Renal cortical epithelial cell (primary cell): ENCODE results near the gene SMPD3. TPM values are rescaled to one million over a fixed set of nuclear protein-coding genes. Genes with fewer than 3 reads are reported as not detected.

Experiments used
- DNase-seq: peaks from one replicate; pipeline ENCODE4 v3.0.0-alpha.2; 2011; ENCODE audit warnings: low read depth
- total RNA-seq: library from RNA; depleted of rRNA; stranded (reverse); fragments of >200 nt; gene quantifications from 2 replicates; pipeline ENCODE4 v1.2.3, GENCODE V29; 2014

Gene SMPD3
- total RNA-seq, 1 donor from 2014 or later, result under 0.01 TPM

GRCh38 chr16:68472581-68472980 is 24.3 kb upstream of the SMPD3 start:
- DNase-seq, result no peak

- no peak for DNase-seq
These were observed 22.3 kb upstream of the SMPD3 start for GRCh38 chr16:68470461-68471150.

GRCh38 chr16:68469796-68470460 is 21.6 kb upstream of the SMPD3 start:
- DNase-seq, result no peak

GRCh38 chr16:68468842-68469241 is 20.5 kb upstream of the SMPD3 start:
- DNase-seq, result no peak

GRCh38 chr16:68466174-68466573 is 17.9 kb upstream of the SMPD3 start:
- no peak for DNase-seq

GRCh38 chr16:68463904-68464303 is 15.6 kb upstream of the SMPD3 start:
- no peak for DNase-seq

GRCh38 chr16:68460067-68460466 is 11.8 kb upstream of the SMPD3 start:
- DNase-seq, result no peak

- DNase-seq, result no peak
These were observed 11.1 kb upstream of the SMPD3 start for GRCh38 chr16:68459457-68459856.

GRCh38 chr16:68458551-68458950 is 10.2 kb upstream of the SMPD3 start:
- DNase-seq, result no peak

GRCh38 chr16:68458101-68458500 is 9.8 kb upstream of the SMPD3 start:
- DNase-seq, result no peak

GRCh38 chr16:68455631-68456030 is 7.3 kb upstream of the SMPD3 start:
- DNase-seq, result no peak

- no peak for DNase-seq
These were observed 6.7 kb upstream of the SMPD3 start for GRCh38 chr16:68454920-68455435.

GRCh38 chr16:68453816-68454215 is 5.5 kb upstream of the SMPD3 start:
- no peak for DNase-seq

GRCh38 chr16:68452176-68452575 is 3.9 kb upstream of the SMPD3 start:
- DNase-seq, result peak; percentile 1

- no peak for DNase-seq
These were observed 3.4 kb upstream of the SMPD3 start for GRCh38 chr16:68451676-68452075.

- no peak for DNase-seq
These were observed 2.5 kb upstream of the SMPD3 start for GRCh38 chr16:68450741-68451255.

- no peak for DNase-seq
These were observed 502 bp downstream of the SMPD3 start for GRCh38 chr16:68447653-68448359.

- DNase-seq, result no peak
These were observed 1.3 kb downstream of the SMPD3 start for GRCh38 chr16:68446681-68447652.

GRCh38 chr16:68445458-68445857 is 2.9 kb downstream of the SMPD3 start:
- DNase-seq, result peak; percentile 14

GRCh38 chr16:68444056-68444657 is 4.2 kb downstream of the SMPD3 start:
- DNase-seq, result peak; percentile 32

GRCh38 chr16:68436581-68436980 is 11.7 kb downstream of the SMPD3 start:
- no peak for DNase-seq
